Measurements from ENCODE around the gene ANKRD53.
"Not testable (repeated sequence)": the region's sequence is repeated elsewhere in the genome, so short reads cannot be mapped to it uniquely, and the experiment has no call there.

ANKRD53 gene

DNA sequence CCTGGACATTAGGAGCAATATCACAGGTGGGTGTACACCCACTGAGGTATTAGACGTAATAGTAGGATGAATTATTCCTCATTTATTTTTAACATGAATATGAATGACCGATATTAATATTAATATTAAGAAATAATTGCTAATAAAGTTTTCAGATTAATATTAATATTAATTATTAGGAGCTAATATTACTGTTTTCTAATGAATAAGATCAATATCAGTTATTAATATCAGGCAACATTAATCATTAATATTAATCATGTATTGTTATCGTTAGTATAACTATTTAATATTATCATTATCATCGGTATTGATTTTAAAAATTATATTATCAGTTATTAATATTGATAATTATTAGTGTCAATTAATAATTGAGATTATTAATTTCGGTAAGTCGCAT, 41.6 kb downstream of the ANKRD53 start:
- DNase-seq = not testable (repeated sequence)

- DNase-seq = not testable (repeated sequence)
Observed at GRCh38 chr2:71021394-71021793, 43.0 kb downstream of the ANKRD53 start.

- not testable (repeated sequence) for DNase-seq
Observed at GRCh38 chr2:71023553-71024243, 45.3 kb downstream of the ANKRD53 start.
